SK-N-SH (cell line): ENCODE measurements around the gene MPHOSPH9. TPM values are rescaled to one million over a fixed set of nuclear protein-coding genes. Genes with fewer than 3 reads are reported as not detected.

Experiments
- CTCF ChIA-PET: fragments of 300-600, 350-600 bp; formaldehyde crosslinking; extraction: SDS; loops from one replicate; lab custom pipeline; 2021; lab: Yijun Ruan, JAX
- POLR2A ChIA-PET: fragments of 350-600 bp; sonication (Branson Sonifier 250); formaldehyde crosslinking; extraction: SDS; loops from one replicate; lab custom pipeline; 2020; ENCODE audit warnings: antibody characterized with exemption, inconsistent platforms; lab: Yijun Ruan, JAX
- DNase-seq: peaks from one replicate; pipeline ENCODE4 v3.0.0; 2012
- H2AFZ ChIP-seq: fragments of 200-600 bp; sonication (generic); 2 replicates; pipeline ENCODE4 v1.8.1; 2016; ENCODE audit warnings: antibody characterized with exemption, mild to moderate bottlenecking, low read depth
- H3F3A ChIP-seq: fragments of 200-600 bp; sonication (generic); replicated peaks from 2 replicates; pipeline ENCODE3; 2016; ENCODE audit warnings: antibody characterized with exemption, mild to moderate bottlenecking; ENCODE audit not compliant: insufficient read depth
- H3K27ac ChIP-seq, 2 experiments: fragments of 200-500 bp in 1 of 2; fragments of 200-600 bp in 1 of 2; sonication (Bioruptor generic) in 1 of 2; sonication (generic), shearing (Covaris generic) in 1 of 2; 2 replicates each; pipeline versions ENCODE4 v1.5.1 to v1.6.1; 2014 to 2016; ENCODE audit warnings: low read depth in 2 of 2, inconsistent platforms in 1 of 2, low read length in 1 of 2, mild to moderate bottlenecking in 1 of 2, mixed read lengths in 1 of 2
- H3K27me3 ChIP-seq: fragments of 200-600 bp; sonication (generic), shearing (Covaris generic); 2 replicates; pipeline ENCODE4 v1.6.1; 2016; ENCODE audit warnings: mixed run types; ENCODE audit not compliant: insufficient read depth
- H3K36me3 ChIP-seq, 2 experiments: fragments of 200-500 bp in 1 of 2; fragments of 200-600 bp in 1 of 2; sonication (Bioruptor generic) in 1 of 2; sonication (generic) in 1 of 2; replicated peaks in 1 of 2; 2 replicates each; pipeline versions ENCODE3 to v1.5.1; 2014 to 2016; ENCODE audit warnings: low read length in 1 of 2, mild to moderate bottlenecking in 1 of 2; ENCODE audit not compliant: insufficient read depth in 2 of 2, control insufficient read depth in 1 of 2
- H3K4me1 ChIP-seq, 2 experiments: fragments of 200-500 bp in 1 of 2; fragments of 200-600 bp in 1 of 2; sonication (Bioruptor generic) in 1 of 2; sonication (generic), shearing (Covaris generic) in 1 of 2; 2 replicates each; pipeline versions ENCODE4 v1.5.1 to v1.6.1; 2014 to 2016; ENCODE audit warnings: low read depth in 1 of 2, low read length in 1 of 2, mixed run types in 1 of 2; ENCODE audit not compliant: insufficient read depth in 2 of 2, control insufficient read depth in 1 of 2
- H3K4me2 ChIP-seq: fragments of 200-600 bp; sonication (generic), shearing (Covaris generic); 2 replicates; pipeline ENCODE4 v1.6.1; 2017; ENCODE audit warnings: mixed run types
- H3K4me3 ChIP-seq, 2 experiments: fragments of 200-500 bp in 1 of 2; fragments of 200-600 bp in 1 of 2; sonication (Bioruptor generic) in 1 of 2; sonication (generic), shearing (Covaris generic) in 1 of 2; 2 replicates each; pipeline versions ENCODE4 v1.5.1 to v1.8.1; 2014 to 2016; ENCODE audit warnings: low read depth in 2 of 2, inconsistent platforms in 1 of 2, low read length in 1 of 2, mild to moderate bottlenecking in 1 of 2, mixed read lengths in 1 of 2, moderate library complexity in 1 of 2
- H3K79me2 ChIP-seq: fragments of 200-600 bp; sonication (generic); 2 replicates; pipeline ENCODE4 v1.8.1; 2017; ENCODE audit warnings: mild to moderate bottlenecking; ENCODE audit not compliant: insufficient read depth
- H3K9ac ChIP-seq: fragments of 200-600 bp; sonication (generic); 2 replicates; pipeline ENCODE4 v1.6.1; 2017; ENCODE audit warnings: mixed run types
- H3K9me2 ChIP-seq: fragments of 200-600 bp; sonication (generic); 2 replicates; pipeline ENCODE4 v1.6.1; 2017; ENCODE audit warnings: mixed run types
- H3K9me3 ChIP-seq: fragments of 200-600 bp; sonication (generic); 2 replicates; pipeline ENCODE4 v1.6.1; 2017; ENCODE audit warnings: mixed run types, mild to moderate bottlenecking, moderate library complexity
- H4K20me1 ChIP-seq: fragments of 200-600 bp; sonication (generic); 2 replicates; pipeline ENCODE4 v1.6.1; 2017; ENCODE audit warnings: mild to moderate bottlenecking, mixed run types; ENCODE audit not compliant: insufficient read depth
- EZH2phosphoT487 ChIP-seq: fragments of 200-600 bp; sonication (generic); IDR thresholded peaks from 2 replicates; pipeline ENCODE4 v1.6.1; 2017; ENCODE audit warnings: low read depth, mixed run types, mild to moderate bottlenecking, antibody characterized with exemption, moderate library complexity, borderline replicate concordance
- GATA2 ChIP-seq: sonication (generic); formaldehyde crosslinking; IDR thresholded peaks from 2 replicates; pipeline ENCODE4 v1.5.0; 2020; ENCODE audit warnings: mild to moderate bottlenecking, missing genetic modification reagents
- IRF3 ChIP-seq: fragments of 150-350 bp; IDR thresholded peaks from 2 replicates; pipeline ENCODE4 v1.6.1; 2016; ENCODE audit warnings: mild to moderate bottlenecking, low read depth, low read length
- MEF2A ChIP-seq: IDR thresholded peaks from 2 replicates; pipeline ENCODE4 v1.4.0; 2012; ENCODE audit warnings: low read depth, borderline replicate concordance
- MXI1 ChIP-seq: IDR thresholded peaks from 2 replicates; pipeline ENCODE4 v1.6.1; 2012; ENCODE audit warnings: mild to moderate bottlenecking, low read depth, low read length, improper control_type of control experiment
- NRF1 ChIP-seq: IDR thresholded peaks from 2 replicates; pipeline ENCODE4 v1.6.1; 2012; ENCODE audit warnings: low read depth, mild to moderate bottlenecking, low read length
- PBX3 ChIP-seq: IDR thresholded peaks from 2 replicates; pipeline ENCODE4; 2012
- POLR2AphosphoS5 ChIP-seq: IDR thresholded peaks from 2 replicates; pipeline ENCODE4 v1.6.1; 2012; ENCODE audit warnings: low read depth, low read length
- RAD21 ChIP-seq: IDR thresholded peaks from 2 replicates; pipeline ENCODE4 v1.6.1; 2012; ENCODE audit warnings: mild to moderate bottlenecking, low read length
- RCOR1 ChIP-seq: fragments of 150-350 bp; IDR thresholded peaks from 2 replicates; pipeline ENCODE4 v1.6.1; 2017; ENCODE audit warnings: antibody characterized with exemption, low read length
- SIN3A ChIP-seq: IDR thresholded peaks from 2 replicates; pipeline ENCODE4 v1.6.1; 2012; ENCODE audit warnings: low read depth, mild to moderate bottlenecking, low read length, moderate library complexity, borderline replicate concordance
- SMC3 ChIP-seq: IDR thresholded peaks from 2 replicates; pipeline ENCODE4 v1.6.1; 2012; ENCODE audit warnings: low read depth, low read length, improper control_type of control experiment
- USF1 ChIP-seq: IDR thresholded peaks from 2 replicates; pipeline ENCODE4 v1.4.0; 2012; ENCODE audit warnings: low read depth, borderline replicate concordance
- USF2 ChIP-seq: fragments of 150-350 bp; IDR thresholded peaks from 2 replicates; pipeline ENCODE4 v1.6.1; 2017; ENCODE audit warnings: antibody characterized with exemption, low read length, low read depth, borderline replicate concordance
- ZBTB33 ChIP-seq: IDR thresholded peaks from 2 replicates; pipeline ENCODE4 v1.4.0; 2012; ENCODE audit warnings: low read depth, borderline replicate concordance
- WGBS: methylation state at CpG from one replicate; pipeline ENCODE4 v1.1.6; 2017; ENCODE audit warnings: low lambda C conversion rate; 5-methylcytosine and 5-hydroxymethylcytosine counted together
- polyA plus RNA-seq, 3 experiments: library from polyadenylated mRNA; depleted of rRNA; stranded (reverse); fragments of >200 nt; gene quantifications; 2 replicates each; pipeline ENCODE4 v1.2.3, GENCODE V29; 2012

The MPHOSPH9 gene
- polyA plus RNA-seq, 1 of the 3 experiments (the other 2 are of a cell fraction), result 9.0 TPM

- no peaks in the 10 kb centered on the region for H3K27me3 ChIP-seq
- DNase-seq, result no peak
- no peaks in the 10 kb centered on the region for H3K9me3 ChIP-seq
- H3K4me1 ChIP-seq, result peaks cover 5 to 39% of the 10 kb centered on the region in 2 experiments; a peak in 3 of 4 replicates
- no peak overlapping the region for H3K9ac ChIP-seq
- POLR2A ChIA-PET, result interaction anchor here (0.6 to 3.5 kb wide), 7 partner anchors 9 to 98 kb away, joined by 3 to 47 read pairs (median 6); partner anchors contain the start of genes MPHOSPH9, MTRFR and SBNO1
- H2AFZ ChIP-seq, result no peak overlapping the region
- H3K9me2 ChIP-seq, result no peaks in the 10 kb centered on the region
- peaks cover 22 to 29% of the 10 kb centered on the region in 2 experiments for H3K36me3 ChIP-seq
- peaks cover 13% of the 10 kb centered on the region for H3F3A ChIP-seq
- peaks cover 41% of the 10 kb centered on the region for H4K20me1 ChIP-seq
- TF ChIP-seq MXI1 (no peak), NRF1 (no peak), USF2 (no peak), MEF2A (no peak), IRF3 (no peak), EZH2phosphoT487 (no peak), SIN3A (no peak), RAD21 (no peak), RCOR1 (no peak), GATA2 (CRISPR knock-in tag) (no peak), SMC3 (no peak), USF1 (no peak), ZBTB33 (no peak), PBX3 (no peak), POLR2AphosphoS5 (no peak)
- TF ChIP-seq, all 33 proteins: peak for 0
- peaks cover 90% of the 10 kb centered on the region for H3K79me2 ChIP-seq
- CTCF ChIA-PET, result interaction anchor here (0.9 to 2.6 kb wide), 6 partner anchors 9 to 316 kb away, joined by 3 to 13 read pairs (median 4); no protein-coding TSS in a partner anchor
- H3K27ac ChIP-seq, result peak overlapping the region in 1 of 2 experiments; percentile 99; a peak in 2 of 4 replicates
- no peak overlapping the region for H3K4me2 ChIP-seq
- WGBS, result 96% methylated on average over 15 of the region's 19 CpGs
- H3K4me3 ChIP-seq, result no peak overlapping the region; a peak in 1 of 4 replicates
Observed at GRCh38 chr12:123266679-123267277, 33.8 kb upstream of the MPHOSPH9 start.
